Omental fat pad (tissue), 4 donors: ENCODE data around the gene INTS4. TPM values are rescaled to one million over a fixed set of nuclear protein-coding genes. Genes with fewer than 3 reads are reported as not detected.
"Not testable (repeated sequence)": the region's sequence is repeated elsewhere in the genome, so short reads cannot be mapped to it uniquely, and the experiment has no call there.

Experiments used
- ATAC-seq: fragments of 150-250 bp; one replicate; pipeline ENCODE4 v1.9.1; 2016; ENCODE audit warnings: mild to moderate bottlenecking, moderate library complexity; ENCODE audit not compliant: low FRiP score
- DNase-seq: peaks from one replicate; pipeline ENCODE4 v3.0.0-alpha.2; 2019; ENCODE audit warnings: low spot score
- CTCF ChIP-seq, 3 donors: fragments of 450-650 bp; IDR thresholded peaks; one replicate each; pipeline ENCODE4 v1.5.1; 2016 to 2017; ENCODE audit warnings: antibody characterized with exemption in 3 of 3, mild to moderate bottlenecking in 3 of 3, moderate library complexity in 2 of 3
- total RNA-seq, 4 donors: library from RNA; depleted of rRNA; stranded (reverse); fragments of >200 nt; gene quantifications; one replicate each; pipeline ENCODE4 v1.1.0, GENCODE V29; 2016

The INTS4 gene
- total RNA-seq, 4 donors from 2014 or later, result 22.5 to 43.2 (median 28.7) TPM

DNA sequence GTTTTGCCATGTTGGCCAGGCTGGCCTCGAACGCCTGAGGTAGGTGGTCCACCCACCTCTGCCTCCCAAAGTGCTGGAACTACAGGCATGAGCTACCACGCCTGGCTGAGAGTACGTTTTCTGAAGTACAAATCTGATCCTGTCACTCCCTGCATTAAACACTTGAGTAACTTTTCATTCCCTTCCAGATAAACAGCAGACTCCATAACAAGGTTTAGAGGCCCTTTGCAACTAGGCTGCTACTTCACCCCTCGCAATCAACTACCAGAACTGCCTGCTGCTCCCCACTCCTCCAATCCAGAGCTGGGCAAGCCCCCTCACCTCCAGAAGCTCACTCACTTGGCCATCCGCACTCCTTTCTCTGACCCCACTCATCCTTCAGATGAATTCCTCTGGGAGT lies 27.1 kb upstream of the INTS4 start:
- no peak for TF ChIP-seq CTCF (IDR thresholded peaks at IDR 0.05)
- DNase-seq (no peak), ATAC-seq (no peak)

- TF ChIP-seq CTCF (IDR thresholded peaks at IDR 0.05), result no peak
- DNase-seq (no peak), ATAC-seq (no peak)
Measured at GRCh38 chr11:78020246-78020645, 25.8 kb upstream of the INTS4 start.

GRCh38 chr11:78019808-78020207 lies 25.3 kb upstream of the INTS4 start:
- no peak for ATAC-seq
- TF ChIP-seq CTCF (IDR thresholded peaks at IDR 0.05), result no peak

GRCh38 chr11:78015878-78016277 lies 21.4 kb upstream of the INTS4 start:
- no peak for TF ChIP-seq CTCF (IDR thresholded peaks at IDR 0.05)
- no peak for DNase-seq
- ATAC-seq, result no peak

More at GRCh38 chr11:78019808-78020207, 25.3 kb upstream of the INTS4 start:
- DNase-seq, result no peak

- not testable (repeated sequence) for ATAC-seq, DNase-seq
Measured at GRCh38 chr11:78014937-78015520, 20.6 kb upstream of the INTS4 start.

DNA sequence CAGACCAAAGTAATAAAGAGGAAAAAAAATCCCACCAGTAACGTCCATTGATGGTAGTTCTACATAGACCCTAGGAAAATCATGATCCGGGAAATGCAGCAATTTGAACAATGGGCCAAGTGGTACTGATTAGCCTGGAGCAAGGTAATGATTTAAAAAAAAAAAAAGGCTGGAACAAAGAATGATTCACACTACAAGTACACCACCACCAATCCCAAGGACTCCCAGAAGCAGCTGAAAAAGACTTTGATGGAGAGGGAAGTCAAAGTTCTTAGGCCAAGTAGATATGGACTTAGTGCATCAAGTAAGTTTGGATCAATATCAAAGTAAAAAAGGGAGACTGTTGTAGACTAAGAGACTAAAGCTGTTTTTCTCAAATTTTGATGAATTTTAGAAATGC lies 16.8 kb upstream of the INTS4 start:
- no peak for DNase-seq
- TF ChIP-seq CTCF (IDR thresholded peaks at IDR 0.05), result no peak
- no peak for ATAC-seq

DNA sequence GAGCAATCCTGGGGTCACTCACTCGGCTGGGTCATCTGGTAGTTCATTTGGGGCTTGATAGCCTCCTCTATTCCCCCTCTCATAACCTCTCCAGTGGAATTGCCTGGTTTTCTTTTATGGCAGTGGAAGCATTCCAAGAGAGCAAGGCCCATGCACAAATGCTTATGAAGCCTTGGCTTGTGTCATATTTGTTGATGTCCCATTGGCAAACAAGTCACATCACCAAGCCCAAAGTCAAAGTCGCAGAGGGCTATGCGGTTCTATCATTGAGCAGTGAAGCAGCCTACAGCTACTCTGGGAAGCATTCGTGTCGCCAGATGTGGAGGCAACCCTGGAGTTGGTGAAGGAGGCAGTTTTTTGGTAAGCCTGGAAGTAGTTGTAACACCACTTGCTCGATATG lies 16.3 kb upstream of the INTS4 start:
- no peak for ATAC-seq
- no peak for DNase-seq
- no peak for TF ChIP-seq CTCF (IDR thresholded peaks at IDR 0.05)
